GM23338 (cell line): ENCODE results near the gene NDEL1. TPM values are rescaled to one million over a fixed set of nuclear protein-coding genes. Genes with fewer than 3 reads are reported as not detected.

ENCODE experiments used
- ATAC-seq: fragments of 200-7000 bp; cut with Tn5 transposase; 3 replicates; pipeline ENCODE4 v1.9.1; 2020
- DNase-seq: peaks from one replicate; pipeline ENCODE4 v3.0.0-alpha.2; 2015; ENCODE audit warnings: low spot score
- H2AFZ ChIP-seq: fragments of 200-600 bp; sonication (generic); 2 replicates; pipeline ENCODE4 v1.8.0; 2016; ENCODE audit warnings: antibody characterized with exemption, mild to moderate bottlenecking, moderate library complexity
- H3F3A ChIP-seq: fragments of 200-600 bp; sonication (generic); replicated peaks from 2 replicates; pipeline ENCODE4 v1.8.0; 2017; ENCODE audit warnings: antibody characterized with exemption, mixed run types, low read depth
- H3K27ac ChIP-seq: fragments of 200-600 bp; sonication (generic); 2 replicates; pipeline ENCODE4 v1.6.1; 2016; ENCODE audit warnings: low read depth
- H3K27me3 ChIP-seq: fragments of 200-600 bp; sonication (generic); 2 replicates; pipeline ENCODE4 v1.8.0; 2016; ENCODE audit warnings: mild to moderate bottlenecking, mixed run types, moderate library complexity; ENCODE audit not compliant: insufficient read depth
- H3K36me3 ChIP-seq: fragments of 200-600 bp; sonication (generic); 2 replicates; pipeline ENCODE4 v1.8.0; 2016; ENCODE audit warnings: mild to moderate bottlenecking; ENCODE audit not compliant: insufficient read depth
- H3K4me1 ChIP-seq: fragments of 200-600 bp; sonication (generic); 2 replicates; pipeline ENCODE4 v1.8.0; 2016; ENCODE audit warnings: mild to moderate bottlenecking, moderate library complexity; ENCODE audit not compliant: insufficient read depth
- H3K4me2 ChIP-seq: fragments of 200-600 bp; sonication (generic); 2 replicates; pipeline ENCODE4 v1.7.1; 2017; ENCODE audit warnings: mixed run types
- H3K4me3 ChIP-seq: fragments of 200-600 bp; sonication (generic); 2 replicates; pipeline ENCODE4 v1.6.1; 2016; ENCODE audit warnings: mixed run types
- H3K79me2 ChIP-seq: fragments of 200-600 bp; sonication (generic); replicated peaks from 2 replicates; pipeline ENCODE4 v1.8.0; 2017; ENCODE audit warnings: mild to moderate bottlenecking; ENCODE audit not compliant: insufficient read depth
- H3K9me2 ChIP-seq: fragments of 200-600 bp; sonication (generic); 2 replicates; pipeline ENCODE4 v1.8.0; 2017; ENCODE audit not compliant: insufficient read depth
- H4K20me1 ChIP-seq: fragments of 200-600 bp; sonication (generic); replicated peaks from 2 replicates; pipeline ENCODE4 v1.8.0; 2017; ENCODE audit warnings: mild to moderate bottlenecking; ENCODE audit not compliant: insufficient read depth
- H3K27ac Mint-ChIP-seq: 2 replicates; pipeline ENCODE4 v1.8.0; 2020; ENCODE audit warnings: inconsistent platforms, mild to moderate bottlenecking, moderate library complexity, mixed read lengths
- H3K27me3 Mint-ChIP-seq: 3 replicates; pipeline ENCODE4 v1.8.0; 2022; ENCODE audit warnings: low read depth, mild to moderate bottlenecking, moderate library complexity, mixed read lengths, inconsistent platforms; ENCODE audit not compliant: insufficient read depth, poor library complexity
- H3K36me3 Mint-ChIP-seq: 3 replicates; pipeline ENCODE4 v1.8.0; 2021; ENCODE audit warnings: low read depth, mild to moderate bottlenecking, inconsistent platforms, moderate library complexity, mixed read lengths
- H3K4me1 Mint-ChIP-seq: 3 replicates; pipeline ENCODE4 v1.8.0; 2020; ENCODE audit warnings: mild to moderate bottlenecking, inconsistent platforms, mixed read lengths
- H3K4me3 Mint-ChIP-seq: 3 replicates; pipeline ENCODE4 v1.8.0; 2021; ENCODE audit warnings: moderate library complexity, mild to moderate bottlenecking, inconsistent platforms, mixed read lengths
- H3K9me3 Mint-ChIP-seq: 3 replicates; pipeline ENCODE4 v1.8.0; 2020; ENCODE audit warnings: moderate library complexity, mild to moderate bottlenecking, inconsistent platforms, mixed read lengths
- CREB1 ChIP-seq: fragments of 250-450 bp; sonication (Bioruptor Pico); IDR thresholded peaks from 2 replicates; pipeline ENCODE4 v1.5.0; 2020; ENCODE audit warnings: low read depth, mild to moderate bottlenecking, moderate library complexity
- CTCF ChIP-seq, 2 experiments: fragments of 200-600 bp in 1 of 2; sonication (generic) in 1 of 2; conservative IDR thresholded peaks; 2 replicates each; pipeline versions ENCODE4 v1.5.1 to v1.6.1; 2016 to 2017; ENCODE audit warnings: antibody characterized with exemption in 2 of 2, low read depth in 2 of 2, mild to moderate bottlenecking in 2 of 2, moderate library complexity in 1 of 2
- ETS1 ChIP-seq: IDR thresholded peaks from 2 replicates; pipeline ENCODE4 v1.6.1; 2016; ENCODE audit warnings: antibody characterized with exemption
- EZH2 ChIP-seq: fragments of 200-600 bp; sonication (generic); IDR thresholded peaks from one replicate; pipeline ENCODE4 v1.8.0; 2017; ENCODE audit warnings: antibody characterized with exemption, mild to moderate bottlenecking, low read depth; ENCODE audit not compliant: unreplicated experiment
- EZH2phosphoT487 ChIP-seq: fragments of 200-600 bp; sonication (generic); IDR thresholded peaks from one replicate; pipeline ENCODE4 v1.8.1; 2018; ENCODE audit warnings: antibody characterized with exemption; ENCODE audit not compliant: unreplicated experiment
- JUNB ChIP-seq: IDR thresholded peaks from one replicate; pipeline ENCODE4 v1.6.1; 2016; ENCODE audit warnings: antibody characterized with exemption; ENCODE audit not compliant: unreplicated experiment
- NANOG ChIP-seq: IDR thresholded peaks from 2 replicates; pipeline ENCODE4 v1.6.1; 2016; ENCODE audit warnings: antibody characterized with exemption, borderline replicate concordance
- POLR2AphosphoS5 ChIP-seq: IDR thresholded peaks from 2 replicates; pipeline ENCODE4 v1.6.1; 2016; ENCODE audit warnings: antibody characterized with exemption, low read depth
- STAT1 ChIP-seq: IDR thresholded peaks from one replicate; pipeline ENCODE4 v1.6.1; 2016; ENCODE audit warnings: antibody characterized with exemption; ENCODE audit not compliant: unreplicated experiment
- ZNF114 ChIP-seq: fragments of 250-450 bp; sonication (Bioruptor Pico); IDR thresholded peaks from 2 replicates; pipeline ENCODE4 v1.5.0; 2020; ENCODE audit warnings: mild to moderate bottlenecking, moderate library complexity
- ZNF331 ChIP-seq: fragments of 250-450 bp; sonication (Bioruptor Pico); IDR thresholded peaks from 2 replicates; pipeline ENCODE4 v1.5.0; 2020; ENCODE audit warnings: low read depth, mild to moderate bottlenecking, moderate library complexity
- ZNF462 ChIP-seq: fragments of 250-450 bp; sonication (Bioruptor Pico); IDR thresholded peaks from 2 replicates; pipeline ENCODE4 v1.5.0; 2020; ENCODE audit warnings: mild to moderate bottlenecking, moderate library complexity
- polyA plus RNA-seq: library from polyadenylated mRNA; unstranded; fragments of >200 nt; fragmentation: Nextera tagmentation; extraction: Ambion mirVana; gene quantifications from 2 replicates; pipeline ENCODE4 v1.2.1, GENCODE V29; 2016
- total RNA-seq: library from RNA; depleted of rRNA; stranded (reverse); fragments of >200 nt; shearing (Covaris generic); gene quantifications from 2 replicates; pipeline ENCODE4 v1.2.3, GENCODE V29; 2014

NDEL1 gene
- total and polyA plus RNA-seq, 2 experiments from 2014 or later, result 21.2 to 26.0 TPM

- TF ChIP-seq CTCF (conservative IDR thresholded peaks at IDR 0.05; ENCODE audit: low read depth in 2 of 2) (no peak), JUNB (no peak)
Measured at GRCh38 chr17:8496081-8496480, 60.4 kb downstream of the NDEL1 start (continued).

GRCh38 chr17:8499171-8499570 is 63.5 kb downstream of the NDEL1 start:
- ATAC-seq (no peak), DNase-seq (no peak)
- Histone ChIP-seq H3K4me2 (no peak overlapping the region), H3K36me3 (peaks cover 63% of the 10 kb centered on the region), H3K27ac (no peak overlapping the region), H3K4me1 (no peaks in the 10 kb centered on the region), H3K9me2 (no peaks in the 10 kb centered on the region), H3K27me3 (no peaks in the 10 kb centered on the region), H3F3A (0 out of 2 replicates have a peak, but pooled peaks cover 4% of the 10 kb centered on the region), H3K79me2 (no peaks in the 10 kb centered on the region), H4K20me1 (no peaks in the 10 kb centered on the region; the same call in 1 of the 2 replicates), H3K4me3 (no peak overlapping the region), H2AFZ (no peak overlapping the region)
- peaks cover 90% of the 10 kb centered on the region for H3K36me3 Mint-ChIP-seq
- H3K9me3 Mint-ChIP-seq, result no peaks in the 10 kb centered on the region
- no peak overlapping the region for H3K27ac Mint-ChIP-seq
- H3K4me1 Mint-ChIP-seq, result no peaks in the 10 kb centered on the region
- H3K4me3 Mint-ChIP-seq, result no peak overlapping the region
- peaks cover 7% of the 10 kb centered on the region for H3K27me3 Mint-ChIP-seq
- TF ChIP-seq EZH2phosphoT487 (no peak), ZNF331 (CRISPR knock-in tag) (no peak), STAT1 (no peak), NANOG (no peak), CTCF (conservative IDR thresholded peaks at IDR 0.05; ENCODE audit: low read depth in 2 of 2) (no peak), CREB1 (CRISPR knock-in tag) (no peak), JUNB (no peak), POLR2AphosphoS5 (no peak), EZH2 (no peak), ETS1 (no peak), ZNF462 (no peak), ZNF114 (CRISPR knock-in tag) (no peak)
